ENCODE measurements around the gene RNF223. TPM values are rescaled to one million over a fixed set of nuclear protein-coding genes. Genes with fewer than 3 reads are reported as not detected.

The RNF223 gene
- total RNA-seq, 1 donor from 2014 or later = not detected

GRCh38 chr1:1092149-1092855, 18.2 kb upstream of the RNF223 start:
- H3K36me3 Mint-ChIP-seq (ENCODE audit: unreplicated experiment) = no peaks in the 10 kb centered on the region
- no peaks in the 10 kb centered on the region for H3K9me3 Mint-ChIP-seq (ENCODE audit: unreplicated experiment)
- H3K4me3 Mint-ChIP-seq (ENCODE audit: unreplicated experiment) = no peak overlapping the region
- no peak for TF ChIP-seq CTCF (IDR thresholded peaks at IDR 0.05)
- peak; percentile 82 for DNase-seq (ENCODE audit: extremely low spot score, unreplicated experiment)
- H3K27me3 Mint-ChIP-seq (ENCODE audit: unreplicated experiment) = no peaks in the 10 kb centered on the region
- no peak overlapping the region for H3K27ac Mint-ChIP-seq (ENCODE audit: unreplicated experiment)
- H3K4me1 Mint-ChIP-seq (ENCODE audit: unreplicated experiment) = no peaks in the 10 kb centered on the region

GRCh38 chr1:1091344-1092148, 17.4 kb upstream of the RNF223 start:
- H3K4me3 Mint-ChIP-seq (ENCODE audit: unreplicated experiment) = no peak overlapping the region
- no peaks in the 10 kb centered on the region for H3K9me3 Mint-ChIP-seq (ENCODE audit: unreplicated experiment)
- no peak overlapping the region for H3K27ac Mint-ChIP-seq (ENCODE audit: unreplicated experiment)
- TF ChIP-seq CTCF (IDR thresholded peaks at IDR 0.05) = no peak
- H3K27me3 Mint-ChIP-seq (ENCODE audit: unreplicated experiment) = no peaks in the 10 kb centered on the region
- DNase-seq (ENCODE audit: extremely low spot score, unreplicated experiment) = peak; percentile 73
- no peaks in the 10 kb centered on the region for H3K4me1 Mint-ChIP-seq (ENCODE audit: unreplicated experiment)
- H3K36me3 Mint-ChIP-seq (ENCODE audit: unreplicated experiment) = no peaks in the 10 kb centered on the region

DNA sequence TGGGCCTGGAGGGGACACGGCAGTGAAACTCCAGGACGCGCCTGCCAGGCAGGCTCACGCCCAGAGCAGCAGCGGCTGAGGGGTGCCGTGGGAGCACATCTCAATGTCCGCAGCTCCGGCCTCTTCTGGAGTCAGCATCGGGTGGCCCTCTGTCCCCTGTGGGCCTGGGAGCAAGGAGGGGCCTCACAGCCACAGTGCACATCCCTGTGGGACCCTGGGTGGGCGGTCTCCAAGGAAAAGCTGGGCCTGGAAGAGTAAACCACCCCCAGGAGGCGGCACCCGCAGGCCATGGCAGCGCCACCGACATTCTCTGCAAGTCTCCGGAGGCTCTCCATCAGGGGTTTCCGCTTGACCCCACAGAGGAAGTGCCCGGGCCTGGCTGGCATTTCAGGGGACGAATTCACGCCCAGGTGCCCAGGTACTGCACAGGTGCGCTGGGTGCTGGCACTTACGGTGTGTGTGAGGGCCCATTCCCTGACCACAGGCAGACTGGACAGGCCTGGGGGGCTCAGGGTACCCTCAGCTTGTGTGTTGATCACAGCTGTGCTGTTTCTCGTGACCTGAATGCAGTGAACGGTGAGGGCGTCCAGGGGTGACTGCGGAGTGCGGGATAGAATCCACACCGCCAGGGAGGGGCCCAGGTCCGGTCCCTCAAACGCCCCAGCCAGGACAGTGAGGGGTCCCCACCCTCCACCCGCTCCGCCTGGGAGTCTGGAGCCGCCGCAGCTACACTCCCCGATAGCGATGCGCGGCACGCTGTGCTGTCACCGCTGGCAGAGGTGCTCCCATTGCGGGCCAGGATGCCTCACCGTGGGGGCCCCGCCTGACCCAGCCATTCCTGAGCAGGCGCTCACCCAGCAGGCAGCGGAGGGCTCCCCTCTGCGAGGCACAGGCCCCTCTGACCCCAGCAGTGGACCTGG, 16.6 kb upstream of the RNF223 start:
- H3K27me3 Mint-ChIP-seq (ENCODE audit: unreplicated experiment) = no peaks in the 10 kb centered on the region
- H3K9me3 Mint-ChIP-seq (ENCODE audit: unreplicated experiment) = no peaks in the 10 kb centered on the region
- no peak overlapping the region for H3K4me3 Mint-ChIP-seq (ENCODE audit: unreplicated experiment)
- H3K27ac Mint-ChIP-seq (ENCODE audit: unreplicated experiment) = no peak overlapping the region
- no peaks in the 10 kb centered on the region for H3K4me1 Mint-ChIP-seq (ENCODE audit: unreplicated experiment)
- no peaks in the 10 kb centered on the region for H3K36me3 Mint-ChIP-seq (ENCODE audit: unreplicated experiment)
- no peak for TF ChIP-seq CTCF (IDR thresholded peaks at IDR 0.05)
- peak; percentile 84 for DNase-seq (ENCODE audit: extremely low spot score, unreplicated experiment)

- H3K4me3 Mint-ChIP-seq (ENCODE audit: unreplicated experiment) = no peak overlapping the region
- H3K27ac Mint-ChIP-seq (ENCODE audit: unreplicated experiment) = no peak overlapping the region
- no peaks in the 10 kb centered on the region for H3K9me3 Mint-ChIP-seq (ENCODE audit: unreplicated experiment)
- no peaks in the 10 kb centered on the region for H3K27me3 Mint-ChIP-seq (ENCODE audit: unreplicated experiment)
- no peak for TF ChIP-seq CTCF (IDR thresholded peaks at IDR 0.05)
- H3K36me3 Mint-ChIP-seq (ENCODE audit: unreplicated experiment) = no peaks in the 10 kb centered on the region
- peak; percentile 83 for DNase-seq (ENCODE audit: extremely low spot score, unreplicated experiment)
- H3K4me1 Mint-ChIP-seq (ENCODE audit: unreplicated experiment) = no peaks in the 10 kb centered on the region
Observed at GRCh38 chr1:1089731-1090423, 15.8 kb upstream of the RNF223 start.

Data from osteocyte (in vitro differentiated cells).